NCI-H524 treated with DMSO at 0.1 percent for 48 hours (cell line): ENCODE data around the gene MFSD2A.
A peak's percentile ranks its signal among the peaks of the same experiment; 100 is the strongest.
"Not testable (repeated sequence)": the region's sequence is repeated elsewhere in the genome, so short reads cannot be mapped to it uniquely, and the experiment has no call there.

Experiments used
- DNase-seq: peaks from one replicate; lab custom pipeline; 2025; lab: John Stamatoyannopoulos, UW

MFSD2A gene

DNA sequence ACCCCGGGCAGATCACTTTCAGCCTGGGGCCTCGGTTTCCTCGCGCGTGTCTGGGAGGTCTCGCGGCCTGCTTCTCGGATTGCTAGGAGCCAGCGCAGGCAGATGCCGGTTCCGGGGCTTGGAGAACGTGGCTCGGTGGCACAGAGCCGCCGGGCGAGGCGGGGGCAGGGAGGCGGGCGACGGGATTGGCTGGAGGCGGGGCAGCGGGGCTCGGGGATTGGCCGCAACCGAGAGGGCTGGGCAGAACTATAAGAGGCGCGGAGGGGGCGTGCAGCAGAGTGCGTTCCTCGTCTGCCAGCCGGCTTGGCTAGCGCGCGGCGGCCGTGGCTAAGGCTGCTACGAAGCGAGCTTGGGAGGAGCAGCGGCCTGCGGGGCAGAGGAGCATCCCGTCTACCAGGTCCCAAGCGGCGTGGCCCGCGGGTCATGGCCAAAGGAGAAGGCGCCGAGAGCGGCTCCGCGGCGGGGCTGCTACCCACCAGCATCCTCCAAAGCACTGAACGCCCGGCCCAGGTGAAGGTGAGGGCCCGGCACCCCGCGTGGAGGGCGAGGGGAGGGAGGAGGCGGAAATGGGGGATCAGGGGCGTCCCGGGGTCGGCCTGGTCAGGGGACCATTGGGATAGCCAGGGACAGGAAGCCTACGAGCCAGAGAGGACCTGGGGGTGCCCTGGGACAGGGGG lies at the start of gene MFSD2A:
TSS of gene MFSD2A (plus strand) at position 276 of the 677 bp plus-strand sequence. CDS start at position 424, 148 bp downstream.
- DNase-seq: peak; percentile 55

- DNase-seq: no peak
Observed at GRCh38 chr1:39905172-39905571, 49.8 kb upstream of the MFSD2A start.

GRCh38 chr1:39907528-39908453 lies 47.2 kb upstream of the MFSD2A start:
- DNase-seq: no peak

- DNase-seq: no peak
Observed at GRCh38 chr1:39908534-39908933, 46.4 kb upstream of the MFSD2A start.

DNA sequence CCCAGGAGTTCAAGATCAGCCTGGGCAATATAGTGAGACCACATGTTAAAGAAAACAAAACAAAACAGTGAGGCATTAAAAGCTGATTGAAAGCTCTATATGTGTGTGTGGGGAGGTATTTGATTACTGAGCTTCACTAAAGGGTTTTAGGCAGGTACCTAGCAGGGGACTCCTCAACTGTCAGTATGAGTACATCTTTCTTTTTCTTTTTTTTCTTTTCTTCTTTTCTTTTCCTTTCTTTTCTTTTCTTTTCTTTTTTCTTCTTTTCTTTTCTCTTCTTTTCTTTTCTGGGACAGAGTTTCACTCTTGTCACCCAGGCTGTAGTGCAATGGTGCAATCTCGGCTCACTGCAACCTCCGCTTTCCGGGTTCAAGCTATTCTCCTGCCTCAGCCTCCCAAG lies 44.7 kb upstream of the MFSD2A start:
- no peak for DNase-seq

GRCh38 chr1:39913136-39913535 lies 41.8 kb upstream of the MFSD2A start:
- not testable (repeated sequence) for DNase-seq

DNA sequence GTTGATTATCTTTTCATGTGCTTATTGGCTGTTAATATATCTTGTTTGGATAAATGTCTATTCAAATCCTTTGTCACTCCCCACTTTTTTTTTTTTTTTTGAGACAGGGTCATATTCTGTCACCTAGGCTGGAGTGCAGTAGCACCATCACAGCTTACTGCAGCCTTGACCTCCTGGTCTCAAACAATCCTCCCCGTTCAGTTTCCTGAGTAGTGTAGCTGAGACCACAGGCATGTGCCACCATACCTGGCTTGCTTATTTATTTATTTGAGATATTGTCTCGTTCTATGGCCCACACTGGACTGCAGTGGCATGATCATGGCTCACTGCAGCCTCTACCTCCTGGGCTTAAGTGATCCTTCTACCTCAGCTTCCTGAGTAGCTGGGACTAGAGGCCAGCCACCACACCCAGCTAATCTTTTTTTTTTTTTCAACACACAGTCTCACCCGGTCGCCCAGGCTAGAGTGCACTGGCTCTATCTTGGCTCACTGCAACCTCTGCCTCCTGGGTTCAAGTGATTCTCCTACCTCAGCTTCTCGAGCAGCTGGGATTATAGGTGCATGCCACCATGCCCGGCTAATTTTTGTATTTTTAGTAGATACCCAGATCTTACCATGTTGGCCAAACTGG lies 39.3 kb upstream of the MFSD2A start:
- DNase-seq: no peak

GRCh38 chr1:39917825-39918224 lies 37.1 kb upstream of the MFSD2A start:
- no peak for DNase-seq

GRCh38 chr1:39919545-39919944 lies 35.4 kb upstream of the MFSD2A start:
- no peak for DNase-seq

GRCh38 chr1:39922251-39922688 lies 32.7 kb upstream of the MFSD2A start:
- no peak for DNase-seq

DNA sequence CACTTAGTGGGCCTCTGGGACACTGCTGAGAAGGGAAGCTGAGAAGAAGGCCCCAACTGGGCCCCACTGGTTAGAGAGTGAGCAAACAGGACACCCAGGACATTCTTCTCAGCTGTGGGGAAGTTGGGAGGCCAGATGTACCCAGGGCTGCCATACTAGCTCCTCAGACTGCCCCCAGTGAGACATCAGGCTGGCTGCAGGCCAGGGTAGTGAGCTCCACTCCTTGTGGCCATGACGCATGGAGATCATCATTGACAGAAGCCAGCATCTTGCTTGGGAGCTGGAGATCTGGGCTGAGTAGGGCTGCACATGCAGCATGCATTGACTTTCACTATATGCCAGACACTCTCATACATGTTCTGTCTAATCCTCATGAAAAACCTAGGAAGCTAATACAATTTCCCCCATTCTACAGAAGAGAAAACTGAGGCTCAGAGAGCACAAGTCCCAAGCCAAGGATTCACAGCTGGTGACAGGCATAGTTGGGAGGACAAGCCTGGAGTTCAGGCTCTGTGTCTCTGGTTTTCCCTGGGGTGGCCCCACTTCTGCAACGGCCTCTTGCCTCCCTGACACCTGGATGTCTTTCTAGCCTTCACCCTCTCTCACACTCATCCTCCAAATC lies 29.1 kb upstream of the MFSD2A start:
- DNase-seq: no peak

DNA sequence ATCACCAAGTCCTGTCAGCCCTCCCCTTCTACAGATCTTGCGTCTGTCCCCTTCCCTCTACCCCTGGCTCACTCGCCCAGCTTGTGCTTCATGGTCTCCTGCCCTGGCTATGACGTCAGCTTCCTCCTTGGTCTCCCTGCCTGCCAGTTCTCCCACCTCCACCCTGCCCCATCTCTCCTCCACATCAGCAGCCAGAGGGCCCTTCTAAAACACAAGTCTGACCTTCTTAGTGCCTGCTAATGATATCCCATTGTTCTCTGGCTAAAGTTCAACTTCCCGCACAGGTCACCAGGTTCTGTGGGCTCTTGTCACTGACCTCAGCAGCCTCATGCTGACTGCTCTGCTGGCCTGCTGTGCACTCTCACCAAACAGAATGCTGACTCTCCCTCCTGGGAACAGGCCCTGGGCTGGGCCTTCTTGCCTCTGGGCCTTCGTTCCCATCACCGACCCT lies 28.6 kb upstream of the MFSD2A start:
- no peak for DNase-seq

DNA sequence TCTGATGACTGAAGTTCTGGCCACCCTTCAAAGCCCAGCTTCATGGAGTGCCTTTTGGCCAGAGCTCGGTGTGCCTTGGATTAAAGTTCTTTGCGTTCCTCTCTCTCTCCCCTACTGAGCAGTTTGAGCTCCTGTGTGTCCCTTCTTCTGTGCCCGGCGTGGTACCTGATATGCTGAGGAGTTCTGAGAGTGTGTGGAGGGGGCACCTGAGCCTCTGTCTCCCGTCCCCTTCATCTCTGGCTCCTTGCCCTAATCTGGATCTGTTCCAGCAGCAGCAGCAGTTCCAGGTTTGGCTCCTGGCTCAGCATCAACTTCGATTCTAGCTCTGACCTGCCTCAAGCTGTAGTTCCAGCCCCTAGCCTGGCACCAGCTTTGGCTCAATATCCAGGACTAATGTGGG lies 28.1 kb upstream of the MFSD2A start:
- no peak for DNase-seq

DNA sequence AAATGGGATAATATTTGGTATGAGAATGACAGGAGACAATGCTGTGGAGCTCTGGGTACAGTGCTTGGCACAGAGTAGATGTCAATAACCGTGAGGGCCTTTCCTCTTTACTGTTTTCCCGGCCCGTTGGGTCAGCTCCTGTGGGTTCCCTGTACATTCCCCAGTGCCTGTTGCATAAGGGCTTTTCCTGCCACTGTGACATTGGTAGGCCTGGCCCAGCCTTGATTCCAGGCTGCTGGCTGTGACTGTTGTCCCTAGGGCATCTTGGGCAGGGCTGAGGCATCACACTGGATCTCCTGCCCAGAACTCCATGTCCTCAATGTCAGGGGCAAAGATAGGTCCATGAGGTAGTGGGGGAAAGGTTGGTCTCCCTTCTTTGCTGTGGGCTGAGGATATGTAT lies 27.4 kb upstream of the MFSD2A start:
- DNase-seq: no peak

GRCh38 chr1:39928809-39929587 lies 25.9 kb upstream of the MFSD2A start:
- DNase-seq: no peak

DNA sequence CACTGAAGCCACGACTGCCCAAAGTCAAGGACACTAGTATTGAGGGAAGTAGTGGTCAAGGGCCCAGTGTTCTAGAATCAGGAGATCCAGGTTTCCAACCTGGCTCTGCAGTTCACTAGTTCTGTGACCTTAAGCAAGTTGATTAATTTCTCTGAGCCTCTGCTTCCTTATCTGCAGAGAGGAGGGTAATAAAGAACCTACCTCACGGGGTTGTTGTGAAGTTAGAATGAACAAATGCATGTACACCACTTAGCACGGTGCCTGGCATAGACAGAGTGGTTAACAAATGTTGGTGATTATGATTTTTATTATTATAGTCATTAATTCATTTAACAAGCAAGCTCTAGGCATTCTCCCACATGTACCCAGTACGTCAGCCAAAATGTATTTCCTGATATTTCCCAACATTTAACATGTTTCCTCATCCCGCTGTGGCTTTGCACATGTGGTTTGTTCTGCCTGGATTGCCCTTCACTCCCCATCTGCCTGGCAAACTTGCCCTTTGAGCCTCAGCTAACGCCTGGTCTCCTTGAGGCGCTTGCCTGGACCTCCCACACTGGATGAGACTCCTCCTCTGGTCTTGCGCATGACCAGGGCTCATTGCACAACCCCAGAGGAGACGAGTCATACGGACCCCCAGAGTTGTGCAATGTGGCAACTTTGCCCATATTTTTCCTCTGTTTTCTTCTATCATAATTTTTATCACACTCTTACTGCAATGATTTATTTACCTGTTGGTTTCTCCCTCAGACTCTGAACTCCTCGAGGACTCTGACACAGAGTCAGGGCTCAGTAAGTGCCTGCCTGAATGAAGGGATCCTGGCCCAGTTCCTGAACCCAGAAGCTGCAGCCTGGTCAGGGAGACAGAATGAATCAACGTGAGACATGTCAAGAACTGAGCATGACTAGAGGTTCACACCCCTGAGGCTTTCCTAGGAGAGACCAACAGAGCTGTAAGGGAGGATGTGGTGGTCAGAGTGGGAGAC lies 20.7 kb upstream of the MFSD2A start:
- no peak for DNase-seq

GRCh38 chr1:39936724-39937491 lies 18.0 kb upstream of the MFSD2A start:
- no peak for DNase-seq

- no peak for DNase-seq
Observed at GRCh38 chr1:39938856-39939255, 16.1 kb upstream of the MFSD2A start.

GRCh38 chr1:39940253-39940652 lies 14.7 kb upstream of the MFSD2A start:
- no peak for DNase-seq
